ENCODE measurements around the gene FBXO28.

DNA sequence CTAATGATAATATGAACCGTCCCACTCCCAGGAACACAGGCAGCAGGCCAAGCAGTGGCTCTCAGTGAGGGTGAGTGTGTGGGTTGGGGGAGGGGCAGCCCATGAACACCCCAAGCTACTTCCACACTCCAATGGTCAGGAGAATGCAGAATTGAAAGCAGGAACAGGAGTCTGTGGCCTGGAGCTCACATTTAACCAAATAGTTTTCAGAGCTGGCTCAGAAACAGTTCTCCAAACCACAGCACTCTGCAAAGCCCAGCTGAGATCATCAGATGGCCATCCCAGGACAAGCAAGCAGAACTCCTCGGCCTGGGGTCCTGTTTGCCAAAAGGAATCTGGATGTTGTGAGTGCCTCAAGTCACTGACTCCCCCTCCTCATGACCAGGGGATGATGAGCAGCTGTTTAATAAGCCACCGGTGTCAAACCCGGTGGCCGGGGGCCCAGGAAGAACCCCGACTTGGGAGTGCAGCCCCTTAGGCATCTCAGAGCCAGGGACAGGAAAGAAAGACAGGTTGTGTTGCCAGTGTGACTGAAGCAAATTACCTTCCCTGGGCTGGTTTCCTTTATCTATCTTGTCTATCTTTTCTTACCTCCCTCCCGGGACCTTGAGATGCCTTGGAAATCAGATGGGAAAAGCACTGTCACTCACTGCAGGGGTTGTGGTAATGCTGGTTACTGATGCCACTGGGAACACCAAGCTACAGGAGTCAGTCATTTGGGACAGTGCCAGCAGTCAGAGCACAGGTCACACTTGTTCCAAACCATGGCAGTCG lies 89.5 kb downstream of the FBXO28 start:
- TF ChIP-seq POLR2AphosphoS5 (IDR thresholded peaks at IDR 0.05) (no peak), POLR2A (IDR thresholded peaks at IDR 0.05) (no peak)

Data from prostate gland (tissue), 1 donor.